Measurements from ENCODE around the gene STYX. TPM values are rescaled to one million over a fixed set of nuclear protein-coding genes. Genes with fewer than 3 reads are reported as not detected.

The STYX gene
- total and polyA plus RNA-seq, 2 of the 8 experiments (the other 6 are each of a cell fraction or from before 2014, with no cell fraction given): 8.3 to 29.0 TPM

Small RNAs within 50 kb of the gene (small RNA-seq; reads per million reads assigned to genes)
- not detected for gene AL139317.2 (ENCODE audit: insufficient read depth)

Other genes starting within 250 kb of the STYX start
- 14.3 and 15.3 TPM in 2 replicates for gene TXNDC16, start 177.7 kb upstream of the STYX start, total RNA-seq (2021; fragmentation: NEBNext Ultra II Directional; extraction: Animal tissue kit (Norgen Biotek cat#: 25700))
- gene TXNDC16, start 177.7 kb upstream of the STYX start, polyA plus RNA-seq (2011; rRNA removed): 3.2 and 6.7 TPM in 2 replicates
- 3.2 and 4.3 TPM in 2 replicates for gene GPR137C, start 177.3 kb upstream of the STYX start, total RNA-seq (2021; fragmentation: NEBNext Ultra II Directional; extraction: Animal tissue kit (Norgen Biotek cat#: 25700))
- 1.7 and 2.7 TPM in 2 replicates for gene GPR137C, start 177.3 kb upstream of the STYX start, polyA plus RNA-seq (2011; rRNA removed)
- 36.5 and 42.0 TPM in 2 replicates for gene ERO1A, start 34.6 kb upstream of the STYX start, total RNA-seq (2021; fragmentation: NEBNext Ultra II Directional; extraction: Animal tissue kit (Norgen Biotek cat#: 25700))
- gene ERO1A, start 34.6 kb upstream of the STYX start, polyA plus RNA-seq (2011; rRNA removed): 10.9 and 15.7 TPM in 2 replicates
- gene PSMC6, start 23.0 kb upstream of the STYX start, total RNA-seq (2021; fragmentation: NEBNext Ultra II Directional; extraction: Animal tissue kit (Norgen Biotek cat#: 25700)): 103 and 107 TPM in 2 replicates
- gene PSMC6, start 23.0 kb upstream of the STYX start, polyA plus RNA-seq (2011; rRNA removed): 21.9 and 45.1 TPM in 2 replicates
- 54.1 and 56.4 TPM in 2 replicates for gene GNPNAT1, start 61.4 kb downstream of the STYX start, total RNA-seq (2021; fragmentation: NEBNext Ultra II Directional; extraction: Animal tissue kit (Norgen Biotek cat#: 25700))
- 22.8 and 25.5 TPM in 2 replicates for gene GNPNAT1, start 61.4 kb downstream of the STYX start, polyA plus RNA-seq (2011; rRNA removed)
- 120 and 142 TPM in 2 replicates for gene FERMT2, start 220.9 kb downstream of the STYX start, total RNA-seq (2021; fragmentation: NEBNext Ultra II Directional; extraction: Animal tissue kit (Norgen Biotek cat#: 25700))
- gene FERMT2, start 220.9 kb downstream of the STYX start, polyA plus RNA-seq (2011; rRNA removed): 51.4 and 53.3 TPM in 2 replicates

All from H1 (cell line).